Measurements from ENCODE around the gene ANKRD44. TPM values are rescaled to one million over a fixed set of nuclear protein-coding genes. Genes with fewer than 3 reads are reported as not detected.

The ANKRD44 gene
- total and polyA plus RNA-seq, 2 experiments from 2014 or later, result 2.9 to 4.9 TPM

DNA sequence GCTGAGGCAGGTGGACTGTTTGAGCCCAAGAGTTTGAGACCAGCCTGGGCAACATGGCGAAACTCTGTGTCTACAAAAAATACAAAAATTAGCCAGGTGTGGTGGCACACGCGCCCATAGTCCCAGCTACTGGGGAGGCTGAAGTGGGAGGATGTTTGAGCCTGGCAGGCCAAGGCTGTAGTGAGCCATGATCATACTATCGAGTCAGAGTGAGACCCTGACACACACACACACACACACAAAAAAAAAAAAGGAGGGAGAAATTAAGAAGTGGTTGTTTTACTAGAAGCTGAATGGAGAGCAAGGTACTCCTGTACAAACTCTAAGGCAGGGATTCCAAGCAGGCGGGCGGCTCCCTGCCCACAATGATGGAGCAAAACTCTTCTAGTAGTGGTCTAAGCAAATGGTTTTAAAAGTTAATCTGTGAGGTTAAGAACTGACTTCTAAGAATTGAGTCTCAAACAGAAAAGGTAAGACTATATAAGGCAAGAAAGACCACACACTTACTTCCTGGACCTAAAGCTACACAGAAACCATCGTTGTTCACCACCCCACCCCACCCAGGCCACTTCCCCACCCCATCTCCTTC, 2.6 kb downstream of the ANKRD44 start:
- H3K27ac ChIP-seq, result no peak overlapping the region
- WGBS, 2 experiments (ENCODE audit: low coverage in 1 of 2, low lambda C conversion rate in 2 of 2, missing lambda C conversion rate in 2 of 2), result 91 to 94% methylated on average over 7 of the region's 7 CpGs
- H3F3A ChIP-seq (ENCODE audit: insufficient read depth), result 0 out of 2 replicates have a peak, but pooled peaks cover 20% of the 10 kb centered on the region
- H3K79me2 ChIP-seq (ENCODE audit: insufficient read depth), result peaks cover 8% of the 10 kb centered on the region; the same call in 1 of the 2 replicates
- no peak overlapping the region for H3K9ac ChIP-seq
- no peaks in the 10 kb centered on the region for H4K20me1 ChIP-seq (ENCODE audit: insufficient read depth)
- H3K27me3 ChIP-seq (replicated peaks; ENCODE audit: insufficient read depth), result no peaks in the 10 kb centered on the region
- in situ Hi-C loops (cut with MboI), result no loop called here
- no peak overlapping the region for H2AFZ ChIP-seq
- TF ChIP-seq EZH2 (IDR thresholded peaks at IDR 0.05; ENCODE audit: insufficient read depth, poor library complexity, severe bottlenecking), result no peak
- no peak for TF ChIP-seq EZH2phosphoT487 (IDR thresholded peaks at IDR 0.05; ENCODE audit: insufficient read depth, low read depth)
- H3K9me3 ChIP-seq (ENCODE audit: low read depth), result no peaks in the 10 kb centered on the region
- H3K4me2 ChIP-seq (ENCODE audit: unreplicated experiment), result no peak overlapping the region
- H3K4me3 ChIP-seq, result no peak overlapping the region
- H3K4me1 ChIP-seq (ENCODE audit: insufficient read depth), result peaks cover 15% of the 10 kb centered on the region
- no peak for DNase-seq
- H3K36me3 ChIP-seq (ENCODE audit: low read depth), result no peaks in the 10 kb centered on the region
- H3K9me2 ChIP-seq (ENCODE audit: insufficient read depth), result no peaks in the 10 kb centered on the region

DNA sequence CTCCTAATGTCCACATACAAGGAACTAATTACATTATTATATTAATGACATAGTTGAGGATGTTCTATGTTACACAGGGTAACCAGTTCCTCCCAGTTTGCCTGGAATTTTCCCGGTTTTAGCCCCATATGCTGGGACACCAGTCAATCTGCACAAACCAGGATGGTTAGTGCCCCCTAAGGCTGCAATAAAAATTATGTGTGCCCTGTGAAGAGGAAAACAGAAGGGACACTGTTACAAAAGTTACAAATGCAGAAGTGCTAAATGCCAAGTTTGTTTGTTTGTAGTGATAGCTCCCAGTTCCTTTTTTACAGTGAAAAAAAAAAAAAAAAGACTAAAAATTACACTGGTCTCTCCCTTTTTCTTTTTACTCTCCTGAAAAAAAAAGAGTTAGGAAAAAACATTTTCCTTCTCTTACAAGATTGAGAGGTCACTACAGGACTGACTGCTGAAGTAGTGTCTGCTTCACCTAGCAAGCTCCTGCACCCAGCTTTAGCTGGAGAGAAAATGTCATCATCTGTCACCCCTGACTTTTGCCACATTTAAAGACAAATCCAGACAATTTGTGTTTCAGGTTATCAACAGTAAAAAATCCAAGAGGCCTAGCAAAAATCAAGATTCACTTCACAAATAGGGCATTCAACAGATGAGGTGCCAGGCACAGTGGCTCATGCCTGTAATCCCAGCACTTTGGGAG, 3.2 kb downstream of the ANKRD44 start:
- TF ChIP-seq EZH2phosphoT487 (IDR thresholded peaks at IDR 0.05; ENCODE audit: insufficient read depth, low read depth), result no peak
- no peak for TF ChIP-seq EZH2 (IDR thresholded peaks at IDR 0.05; ENCODE audit: insufficient read depth, poor library complexity, severe bottlenecking)
- Histone ChIP-seq H3K4me1 (ENCODE audit: insufficient read depth) (peaks cover 15% of the 10 kb centered on the region), H3K4me3 (no peak overlapping the region), H3K4me2 (ENCODE audit: unreplicated experiment) (no peak overlapping the region), H2AFZ (no peak overlapping the region), H3K9ac (no peak overlapping the region), H3K79me2 (ENCODE audit: insufficient read depth) (peaks cover 8% of the 10 kb centered on the region; the same call in 1 of the 2 replicates), H4K20me1 (ENCODE audit: insufficient read depth) (no peaks in the 10 kb centered on the region), H3K36me3 (ENCODE audit: low read depth) (no peaks in the 10 kb centered on the region), H3F3A (ENCODE audit: insufficient read depth) (0 out of 2 replicates have a peak, but pooled peaks cover 19% of the 10 kb centered on the region), H3K9me2 (ENCODE audit: insufficient read depth) (no peaks in the 10 kb centered on the region), H3K27ac (no peak overlapping the region), H3K27me3 (replicated peaks; ENCODE audit: insufficient read depth) (no peaks in the 10 kb centered on the region), H3K9me3 (ENCODE audit: low read depth) (no peaks in the 10 kb centered on the region)
- in situ Hi-C loops (cut with MboI), result no loop called here
- WGBS, 2 experiments (ENCODE audit: low coverage in 1 of 2, low lambda C conversion rate in 2 of 2, missing lambda C conversion rate in 2 of 2), result 94 to 100% methylated on average over 1 of the region's 1 CpG
- no peak for DNase-seq

- Histone ChIP-seq H3K9me2 (ENCODE audit: insufficient read depth) (no peaks in the 10 kb centered on the region), H3K27ac (no peak overlapping the region), H3F3A (ENCODE audit: insufficient read depth) (0 out of 2 replicates have a peak, but pooled peaks cover 12% of the 10 kb centered on the region), H3K27me3 (replicated peaks; ENCODE audit: insufficient read depth) (no peaks in the 10 kb centered on the region), H3K79me2 (ENCODE audit: insufficient read depth) (peaks cover 8% of the 10 kb centered on the region; the same call in 1 of the 2 replicates), H3K4me1 (ENCODE audit: insufficient read depth) (peaks cover 13% of the 10 kb centered on the region), H2AFZ (no peak overlapping the region), H3K36me3 (ENCODE audit: low read depth) (no peaks in the 10 kb centered on the region), H3K9me3 (ENCODE audit: low read depth) (no peaks in the 10 kb centered on the region), H3K4me3 (no peak overlapping the region), H3K4me2 (ENCODE audit: unreplicated experiment) (no peak overlapping the region), H3K9ac (no peak overlapping the region), H4K20me1 (ENCODE audit: insufficient read depth) (no peaks in the 10 kb centered on the region)
- in situ Hi-C loops (cut with MboI), result no loop called here
- 30 to 31% methylated on average over 3 of the region's 3 CpGs for WGBS, 2 experiments (ENCODE audit: low coverage in 1 of 2, low lambda C conversion rate in 2 of 2, missing lambda C conversion rate in 2 of 2)
- TF ChIP-seq EZH2 (IDR thresholded peaks at IDR 0.05; ENCODE audit: insufficient read depth, poor library complexity, severe bottlenecking) (no peak), EZH2phosphoT487 (IDR thresholded peaks at IDR 0.05; ENCODE audit: insufficient read depth, low read depth) (no peak)
- peak; percentile 71 for DNase-seq
These were observed 3.9 kb downstream of the ANKRD44 start for GRCh38 chr2:197306696-197307040.

DNA sequence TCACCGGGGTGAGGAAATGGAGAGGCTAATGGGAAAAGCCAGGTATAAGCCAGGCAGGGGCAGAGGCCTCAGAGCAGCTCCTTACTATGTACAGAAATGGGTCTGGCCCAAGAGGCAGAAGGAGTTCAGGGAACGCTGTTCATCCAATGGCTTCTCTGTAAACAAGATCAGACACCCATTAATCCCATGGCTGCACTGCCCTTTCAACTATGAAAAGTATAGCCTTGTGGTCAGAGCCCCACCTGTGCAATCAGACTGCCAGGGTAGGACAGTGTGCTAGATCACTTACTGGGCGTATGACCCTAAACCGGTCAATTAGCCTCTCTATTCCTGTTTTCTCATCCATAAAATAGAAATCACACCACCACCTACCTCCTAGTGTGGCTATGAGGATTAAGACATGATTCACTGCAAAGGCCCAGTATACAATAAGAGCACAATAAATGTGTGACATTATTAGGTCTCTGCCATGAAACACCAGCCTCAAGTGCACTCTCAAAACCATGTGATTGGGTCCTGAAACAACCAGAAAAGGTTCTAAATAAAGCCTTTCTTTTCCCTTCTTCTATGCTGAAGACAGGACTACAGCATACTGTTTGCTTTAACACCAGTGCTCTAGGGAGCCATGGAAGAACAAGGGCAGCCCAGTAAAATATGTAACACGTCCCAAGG, 4.4 kb downstream of the ANKRD44 start:
- Histone ChIP-seq H3K4me3 (no peak overlapping the region), H3K36me3 (ENCODE audit: low read depth) (no peaks in the 10 kb centered on the region), H3K27me3 (replicated peaks; ENCODE audit: insufficient read depth) (no peaks in the 10 kb centered on the region), H3K9me2 (ENCODE audit: insufficient read depth) (no peaks in the 10 kb centered on the region), H3F3A (ENCODE audit: insufficient read depth) (0 out of 2 replicates have a peak, but pooled peaks cover 7% of the 10 kb centered on the region), H4K20me1 (ENCODE audit: insufficient read depth) (no peaks in the 10 kb centered on the region), H2AFZ (no peak overlapping the region), H3K9me3 (ENCODE audit: low read depth) (no peaks in the 10 kb centered on the region), H3K4me2 (ENCODE audit: unreplicated experiment) (no peak overlapping the region), H3K4me1 (ENCODE audit: insufficient read depth) (peaks cover 8% of the 10 kb centered on the region), H3K9ac (no peak overlapping the region), H3K79me2 (ENCODE audit: insufficient read depth) (peaks cover 8% of the 10 kb centered on the region; the same call in 1 of the 2 replicates), H3K27ac (no peak overlapping the region)
- 88 to 93% methylated on average over 5 of the region's 5 CpGs for WGBS, 2 experiments (ENCODE audit: low coverage in 1 of 2, low lambda C conversion rate in 2 of 2, missing lambda C conversion rate in 2 of 2)
- TF ChIP-seq EZH2 (IDR thresholded peaks at IDR 0.05; ENCODE audit: insufficient read depth, poor library complexity, severe bottlenecking), result no peak
- no peak for TF ChIP-seq EZH2phosphoT487 (IDR thresholded peaks at IDR 0.05; ENCODE audit: insufficient read depth, low read depth)
- in situ Hi-C loops (cut with MboI), result no loop called here
- DNase-seq, result no peak
